ENCODE measurements around the gene PHLPP2.

DNA sequence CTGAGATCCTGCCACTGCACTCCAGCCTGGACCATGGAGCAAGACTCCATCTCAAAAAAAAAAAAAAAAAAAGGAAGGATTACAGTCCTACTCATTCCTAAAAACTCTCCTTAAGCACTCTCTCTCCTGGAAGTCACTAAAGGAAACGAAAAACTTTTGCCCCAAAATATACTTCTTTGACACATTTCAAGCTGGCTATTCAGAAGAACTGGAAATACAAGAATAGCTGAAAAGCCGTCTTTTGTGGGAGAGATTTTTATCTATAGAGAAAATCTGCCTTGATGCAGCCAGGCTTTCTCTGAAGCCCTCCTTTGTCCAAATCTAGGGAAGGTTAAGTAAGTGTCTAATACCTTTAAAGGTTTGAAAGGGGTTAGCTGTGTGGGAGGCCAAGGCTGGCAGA lies 115.4 kb downstream of the PHLPP2 start:
- TF ChIP-seq, protein P1, sequence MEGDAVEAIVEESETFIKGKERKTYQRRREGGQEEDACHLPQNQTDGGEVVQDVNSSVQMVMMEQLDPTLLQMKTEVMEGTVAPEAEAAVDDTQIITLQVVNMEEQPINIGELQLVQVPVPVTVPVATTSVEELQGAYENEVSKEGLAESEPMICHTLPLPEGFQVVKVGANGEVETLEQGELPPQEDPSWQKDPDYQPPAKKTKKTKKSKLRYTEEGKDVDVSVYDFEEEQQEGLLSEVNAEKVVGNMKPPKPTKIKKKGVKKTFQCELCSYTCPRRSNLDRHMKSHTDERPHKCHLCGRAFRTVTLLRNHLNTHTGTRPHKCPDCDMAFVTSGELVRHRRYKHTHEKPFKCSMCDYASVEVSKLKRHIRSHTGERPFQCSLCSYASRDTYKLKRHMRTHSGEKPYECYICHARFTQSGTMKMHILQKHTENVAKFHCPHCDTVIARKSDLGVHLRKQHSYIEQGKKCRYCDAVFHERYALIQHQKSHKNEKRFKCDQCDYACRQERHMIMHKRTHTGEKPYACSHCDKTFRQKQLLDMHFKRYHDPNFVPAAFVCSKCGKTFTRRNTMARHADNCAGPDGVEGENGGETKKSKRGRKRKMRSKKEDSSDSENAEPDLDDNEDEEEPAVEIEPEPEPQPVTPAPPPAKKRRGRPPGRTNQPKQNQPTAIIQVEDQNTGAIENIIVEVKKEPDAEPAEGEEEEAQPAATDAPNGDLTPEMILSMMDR (IDR thresholded peaks at IDR 0.05; ENCODE audit: borderline replicate concordance, extremely low read depth, low read length, poor library complexity, severe bottlenecking) = no peak
- no peak for TF ChIP-seq EZH2 (IDR thresholded peaks at IDR 0.05; ENCODE audit: borderline replicate concordance, low read depth, low read length, severe bottlenecking)

All from DND-41 (cell line).